ENCODE results near the gene ANKRD52. TPM values are rescaled to one million over a fixed set of nuclear protein-coding genes. Genes with fewer than 3 reads are reported as not detected.

The ANKRD52 gene
- total and polyA plus RNA-seq, 9 of the 15 experiments (the other 6 are each of a cell fraction or from before 2014, with no cell fraction given) = 0.52 to 46.8 (median 7.9) TPM

DNA sequence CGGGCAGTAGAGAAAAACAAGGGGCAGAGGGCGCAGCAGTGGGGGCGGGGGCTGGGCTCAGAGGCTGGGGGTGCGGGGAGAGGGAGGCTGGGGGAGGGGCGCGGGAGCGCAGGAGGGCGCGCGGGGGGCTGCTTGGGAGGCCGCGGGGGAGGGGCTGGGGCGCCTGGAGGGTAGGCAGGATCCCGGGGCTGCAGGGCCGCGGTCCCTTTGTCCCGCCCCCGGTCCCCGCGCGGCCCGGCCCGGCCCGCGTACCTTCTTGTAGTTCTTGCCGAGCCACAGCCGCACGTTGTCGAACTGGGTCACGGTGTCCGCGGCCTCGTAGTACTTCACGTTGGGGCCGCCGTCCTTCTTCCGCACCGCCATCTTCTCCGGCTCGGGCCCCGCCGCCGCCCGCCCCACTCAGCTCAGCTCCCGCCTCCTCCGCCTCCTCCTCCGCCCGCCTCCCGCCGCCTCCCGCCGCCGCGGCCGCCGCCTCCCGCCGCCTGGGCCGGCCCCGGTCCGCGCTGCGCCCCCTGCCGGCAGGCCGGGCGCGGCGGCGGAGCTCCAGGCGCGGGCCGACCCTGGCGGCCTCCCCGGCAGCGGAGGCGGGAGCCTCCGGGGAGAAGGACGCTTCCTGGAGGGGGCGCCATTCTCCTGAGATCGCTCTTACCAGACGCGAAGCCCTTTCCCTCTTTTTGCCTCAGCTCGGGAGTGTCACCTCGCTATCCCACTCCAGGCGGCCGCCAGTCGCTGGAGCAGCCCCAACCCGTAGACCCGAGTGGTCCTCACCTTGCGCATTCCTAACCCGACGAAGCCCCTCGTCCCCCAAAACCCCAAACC is 68.9 kb downstream of the ANKRD52 start, which contains the start of gene SMARCC2 (continued):
- no peak for TF ChIP-seq MYBL2 (IDR thresholded peaks at IDR 0.05; ENCODE audit: low read depth)
- TF ChIP-seq MYBL2 (CRISPR knock-in tag; IDR thresholded peaks at IDR 0.05; ENCODE audit: borderline replicate concordance) = no peak
- TF ChIP-seq ZNF696 (CRISPR knock-in tag; conservative IDR thresholded peaks at IDR 0.05) = no peak
- TF ChIP-seq, protein P1, sequence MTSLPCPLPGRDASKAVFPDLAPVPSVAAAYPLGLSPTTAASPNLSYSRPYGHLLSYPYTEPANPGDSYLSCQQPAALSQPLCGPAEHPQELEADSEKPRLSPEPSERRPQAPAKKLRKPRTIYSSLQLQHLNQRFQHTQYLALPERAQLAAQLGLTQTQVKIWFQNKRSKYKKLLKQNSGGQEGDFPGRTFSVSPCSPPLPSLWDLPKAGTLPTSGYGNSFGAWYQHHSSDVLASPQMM (CRISPR knock-in tag; IDR thresholded peaks at IDR 0.05) = no peak
- TF ChIP-seq BRD4 (IDR thresholded peaks at IDR 0.05) = no peak
- TF ChIP-seq MYC (IDR thresholded peaks at IDR 0.05; ENCODE audit: low read depth, low read length) = peak; percentile 58; the same call in 1 of the 2 replicates
- no peak for TF ChIP-seq MYC (CRISPR knock-in tag; IDR thresholded peaks at IDR 0.05; ENCODE audit: borderline replicate concordance, low read depth)
- TF ChIP-seq, protein P2, sequence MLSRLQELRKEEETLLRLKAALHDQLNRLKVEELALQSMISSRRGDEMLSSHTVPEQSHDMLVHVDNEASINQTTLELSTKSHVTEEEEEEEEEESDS (CRISPR knock-in tag; IDR thresholded peaks at IDR 0.05) = no peak
- TF ChIP-seq, protein P3, sequence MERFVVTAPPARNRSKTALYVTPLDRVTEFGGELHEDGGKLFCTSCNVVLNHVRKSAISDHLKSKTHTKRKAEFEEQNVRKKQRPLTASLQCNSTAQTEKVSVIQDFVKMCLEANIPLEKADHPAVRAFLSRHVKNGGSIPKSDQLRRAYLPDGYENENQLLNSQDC (CRISPR knock-in tag; IDR thresholded peaks at IDR 0.05) = no peak
- TF ChIP-seq MEF2D (tag; conservative IDR thresholded peaks at IDR 0.05; ENCODE audit: low read depth) = no peak
- TF ChIP-seq, protein P4, sequence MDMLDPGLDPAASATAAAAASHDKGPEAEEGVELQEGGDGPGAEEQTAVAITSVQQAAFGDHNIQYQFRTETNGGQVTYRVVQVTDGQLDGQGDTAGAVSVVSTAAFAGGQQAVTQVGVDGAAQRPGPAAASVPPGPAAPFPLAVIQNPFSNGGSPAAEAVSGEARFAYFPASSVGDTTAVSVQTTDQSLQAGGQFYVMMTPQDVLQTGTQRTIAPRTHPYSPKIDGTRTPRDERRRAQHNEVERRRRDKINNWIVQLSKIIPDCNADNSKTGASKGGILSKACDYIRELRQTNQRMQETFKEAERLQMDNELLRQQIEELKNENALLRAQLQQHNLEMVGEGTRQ (CRISPR knock-in tag; IDR thresholded peaks at IDR 0.05) = no peak
- no peak for TF ChIP-seq SAFB (IDR thresholded peaks at IDR 0.05; ENCODE audit: borderline replicate concordance, low read depth, low read length)
- TF ChIP-seq, protein P5, sequence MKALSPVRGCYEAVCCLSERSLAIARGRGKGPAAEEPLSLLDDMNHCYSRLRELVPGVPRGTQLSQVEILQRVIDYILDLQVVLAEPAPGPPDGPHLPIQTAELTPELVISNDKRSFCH (CRISPR knock-in tag; IDR thresholded peaks at IDR 0.05) = no peak
- TF ChIP-seq, protein P5 (tag; IDR thresholded peaks at IDR 0.05) = no peak
- TF ChIP-seq BCOR (IDR thresholded peaks at IDR 0.05) = no peak
- no peak for TF ChIP-seq ZFP30 (CRISPR knock-in tag; IDR thresholded peaks at IDR 0.05; ENCODE audit: borderline replicate concordance)
- no peak for TF ChIP-seq SRSF7 (optimal IDR thresholded peaks at IDR 0.05; ENCODE audit: low read depth, low read length)
- TF ChIP-seq HCFC1 (IDR thresholded peaks at IDR 0.05; ENCODE audit: low read depth, low read length) = peak; percentile 46
- TF ChIP-seq, protein P6, sequence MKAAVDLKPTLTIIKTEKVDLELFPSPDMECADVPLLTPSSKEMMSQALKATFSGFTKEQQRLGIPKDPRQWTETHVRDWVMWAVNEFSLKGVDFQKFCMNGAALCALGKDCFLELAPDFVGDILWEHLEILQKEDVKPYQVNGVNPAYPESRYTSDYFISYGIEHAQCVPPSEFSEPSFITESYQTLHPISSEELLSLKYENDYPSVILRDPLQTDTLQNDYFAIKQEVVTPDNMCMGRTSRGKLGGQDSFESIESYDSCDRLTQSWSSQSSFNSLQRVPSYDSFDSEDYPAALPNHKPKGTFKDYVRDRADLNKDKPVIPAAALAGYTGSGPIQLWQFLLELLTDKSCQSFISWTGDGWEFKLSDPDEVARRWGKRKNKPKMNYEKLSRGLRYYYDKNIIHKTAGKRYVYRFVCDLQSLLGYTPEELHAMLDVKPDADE (conservative IDR thresholded peaks at IDR 0.05; ENCODE audit: control insufficient read depth, low read depth, low read length) = peak; percentile 47; the same call in 1 of the 2 replicates
- TF ChIP-seq SRF (CRISPR knock-in tag; IDR thresholded peaks at IDR 0.05) = no peak
- no peak for TF ChIP-seq MIER1 (IDR thresholded peaks at IDR 0.05; ENCODE audit: low read depth)
- no peak for TF ChIP-seq ZNF133 (CRISPR knock-in tag; IDR thresholded peaks at IDR 0.05)
- peak; percentile 54; the same call in 1 of the 2 replicates for TF ChIP-seq MYNN (IDR thresholded peaks at IDR 0.05)
- TF ChIP-seq MYNN (CRISPR knock-in tag; IDR thresholded peaks at IDR 0.05) = no peak
- no peak for TF ChIP-seq ZNF780A (CRISPR knock-in tag; IDR thresholded peaks at IDR 0.05)

All from K562 (cell line).